GM18861 (cell line): Measurements from ENCODE around the gene DEDD2.

ENCODE experiments used
- ATAC-seq: cut with Tn5 transposase; IDR thresholded peaks from one replicate; pipeline ENCODE4 v1.9.1; 2021; ENCODE audit not compliant: unreplicated experiment

DEDD2 gene

GRCh38 chr19:42248270-42249148 is 31.0 kb upstream of the DEDD2 start:
- no peak for ATAC-seq

GRCh38 chr19:42247640-42248199 is 30.2 kb upstream of the DEDD2 start:
- ATAC-seq, result no peak

GRCh38 chr19:42246922-42247639 is 29.6 kb upstream of the DEDD2 start:
- ATAC-seq, result no peak

- no peak for ATAC-seq
Observed at GRCh38 chr19:42246143-42246921, 28.9 kb upstream of the DEDD2 start.

GRCh38 chr19:42245231-42245630 is 27.8 kb upstream of the DEDD2 start:
- ATAC-seq, result no peak

- peak; percentile 30 for ATAC-seq
Observed at GRCh38 chr19:42244347-42245220, 27.1 kb upstream of the DEDD2 start.

GRCh38 chr19:42242512-42243409 is 25.3 kb upstream of the DEDD2 start, which contains the start of gene GSK3A:
Gene GSK3A (minus strand): TSS chr19:42242602. CDS start chr19:42242465, 137 bp downstream.
- peak; percentile 58 for ATAC-seq

GRCh38 chr19:42242069-42242511 is 24.6 kb upstream of the DEDD2 start:
- no peak for ATAC-seq

- no peak for ATAC-seq
Observed at GRCh38 chr19:42241279-42241678, 23.8 kb upstream of the DEDD2 start.

- no peak for ATAC-seq
Observed at GRCh38 chr19:42239544-42240220, 22.2 kb upstream of the DEDD2 start.

- no peak for ATAC-seq
Observed at GRCh38 chr19:42235181-42235580, 17.7 kb upstream of the DEDD2 start.

GRCh38 chr19:42234364-42234763 is 16.9 kb upstream of the DEDD2 start:
- no peak for ATAC-seq

GRCh38 chr19:42233678-42234292 is 16.3 kb upstream of the DEDD2 start:
- no peak for ATAC-seq

- ATAC-seq, result no peak
Observed at GRCh38 chr19:42233106-42233505, 15.6 kb upstream of the DEDD2 start.

- no peak for ATAC-seq
Observed at GRCh38 chr19:42232435-42232834, 15.0 kb upstream of the DEDD2 start.

- ATAC-seq, result no peak
Observed at GRCh38 chr19:42230571-42230970, 13.1 kb upstream of the DEDD2 start.

GRCh38 chr19:42229855-42230351 is 12.4 kb upstream of the DEDD2 start:
- ATAC-seq, result no peak
